Measurements from ENCODE around the gene MTUS2. TPM values are rescaled to one million over a fixed set of nuclear protein-coding genes. Genes with fewer than 3 reads are reported as not detected.

Gene MTUS2
- total and polyA plus RNA-seq, 2 donors (not counting 3 experiments of a cell fraction or from before 2014, with no cell fraction given), result not detected

DNA sequence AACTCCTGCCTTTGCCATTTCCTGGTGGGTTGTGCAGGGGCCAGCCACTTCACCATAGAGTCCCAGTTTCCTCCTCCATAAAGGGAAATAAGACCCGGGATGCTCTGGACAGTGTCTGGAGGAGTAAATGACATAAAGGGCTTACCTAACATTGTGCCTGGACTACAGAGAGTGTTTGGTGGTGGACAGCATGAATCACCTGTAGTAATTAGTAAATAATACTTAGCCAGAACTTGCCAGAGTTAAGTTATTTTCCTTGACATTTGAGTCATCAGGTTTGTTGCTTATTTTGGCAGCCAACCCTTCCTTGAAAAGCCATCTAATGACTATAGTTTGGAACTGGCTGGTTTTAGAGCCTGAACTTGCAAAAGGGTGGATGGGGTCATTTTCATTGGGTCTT is 616.2 kb downstream of the MTUS2 start:
- H3K9me1 ChIP-seq (replicated peaks; ENCODE audit: control insufficient read depth, extremely low read depth, insufficient read depth, low read length), result no peaks in the 10 kb centered on the region

GRCh38 chr13:29436721-29437280 is 616.7 kb downstream of the MTUS2 start:
- no peak overlapping the region for H2AFZ ChIP-seq (ENCODE audit: low read depth, low read length)
- ChIA-PET CTCF (no interaction called here), POLR2A (no interaction called here)
- H3K36me3 ChIP-seq (ENCODE audit: control insufficient read depth in 2 of 2, extremely low read depth in 1 of 2, insufficient read depth in 2 of 2, low read length in 2 of 2), result no peaks in the 10 kb centered on the region
- no TSS peak for BruUV-seq (replicated peaks)
- intact Hi-C loops (cut with micrococcal nuclease) (no loop called here), dilution Hi-C loops (cut with MboI; ENCODE audit: extremely low pct_ligation_motif_present, low sequenced_read_pairs) (no loop called here)
- H3K9ac ChIP-seq (replicated peaks; ENCODE audit: extremely low read depth, insufficient read depth, low read length), result no peak overlapping the region
- DNase-seq (ENCODE audit: low read depth, low spot score) (no peak), FAIRE-seq (no peak)
- no peak overlapping the region for H3K4me2 ChIP-seq (ENCODE audit: insufficient read depth, low read length)
- no peak overlapping the region for H3K27ac ChIP-seq (ENCODE audit: insufficient read depth, low read depth, low read length)
- H3K9me3 ChIP-seq (replicated peaks; ENCODE audit: control insufficient read depth, insufficient read depth, low read length), result no peaks in the 10 kb centered on the region
- H4K20me1 ChIP-seq (replicated peaks; ENCODE audit: control insufficient read depth, extremely low read depth, insufficient read depth, low read length), result no peaks in the 10 kb centered on the region
- no peak for TF ChIP-seq POLR2A (IDR thresholded peaks at IDR 0.05; ENCODE audit: low read depth, low read length)
- no peak for TF ChIP-seq POLR2AphosphoS5 (IDR thresholded peaks at IDR 0.05; ENCODE audit: insufficient read depth, low read depth, low read length)
- TF ChIP-seq MYC (IDR thresholded peaks at IDR 0.05; ENCODE audit: low read depth, low read length), result no peak
- TF ChIP-seq CTCF (IDR thresholded peaks at IDR 0.05; ENCODE audit: extremely low read depth in 1 of 2, insufficient read depth in 1 of 2, low read depth in 1 of 2, low read length in 2 of 2), result no peak
- no peak for TF ChIP-seq GATA2 (IDR thresholded peaks at IDR 0.05; ENCODE audit: insufficient read depth, insufficient read length, low read depth, low read length)
- TF ChIP-seq FOS (IDR thresholded peaks at IDR 0.05; ENCODE audit: borderline replicate concordance, insufficient read depth, low read length), result no peak
- TF ChIP-seq JUN (IDR thresholded peaks at IDR 0.05; ENCODE audit: borderline replicate concordance, insufficient read depth, insufficient read length, low read depth), result no peak
- TF ChIP-seq MAX (IDR thresholded peaks at IDR 0.05; ENCODE audit: insufficient read depth, insufficient read length), result no peak
- no peak for TF ChIP-seq EZH2 (IDR thresholded peaks at IDR 0.05; ENCODE audit: borderline replicate concordance, low read depth, low read length, severe bottlenecking)
- no peaks in the 10 kb centered on the region for H3K9me1 ChIP-seq (replicated peaks; ENCODE audit: control insufficient read depth, extremely low read depth, insufficient read depth, low read length)
- H3K79me2 ChIP-seq (ENCODE audit: control insufficient read depth, insufficient read depth, low read length), result no peaks in the 10 kb centered on the region
- H3K4me3 ChIP-seq (replicated peaks in 1 of 3; ENCODE audit: insufficient read depth in 1 of 3, low read depth in 1 of 3, low read length in 3 of 3), result no peak overlapping the region
- H3K27me3 ChIP-seq (ENCODE audit: control insufficient read depth in 2 of 2, insufficient read depth in 2 of 2, low read length in 2 of 2), result peaks cover 3 to 16% of the 10 kb centered on the region in 2 experiments
- H3K4me1 ChIP-seq (ENCODE audit: control insufficient read depth, extremely low read depth, insufficient read depth, low read length), result peaks cover 11% of the 10 kb centered on the region

More for the DNA sequence above, 616.2 kb downstream of the MTUS2 start:
- peak; percentile 38 for TF ChIP-seq JUN (IDR thresholded peaks at IDR 0.05; ENCODE audit: borderline replicate concordance, insufficient read depth, insufficient read length, low read depth)
- TF ChIP-seq MYC (IDR thresholded peaks at IDR 0.05; ENCODE audit: low read depth, low read length), result no peak
- TF ChIP-seq FOS (IDR thresholded peaks at IDR 0.05; ENCODE audit: borderline replicate concordance, insufficient read depth, low read length), result peak; percentile 46
- peak; percentile 87 for FAIRE-seq
- Histone ChIP-seq H3K36me3 (ENCODE audit: control insufficient read depth in 2 of 2, extremely low read depth in 1 of 2, insufficient read depth in 2 of 2, low read length in 2 of 2) (no peaks in the 10 kb centered on the region), H3K9ac (replicated peaks; ENCODE audit: extremely low read depth, insufficient read depth, low read length) (no peak overlapping the region), H2AFZ (ENCODE audit: low read depth, low read length) (no peak overlapping the region), H4K20me1 (replicated peaks; ENCODE audit: control insufficient read depth, extremely low read depth, insufficient read depth, low read length) (no peaks in the 10 kb centered on the region), H3K4me3 (replicated peaks in 1 of 3; ENCODE audit: insufficient read depth in 1 of 3, low read depth in 1 of 3, low read length in 3 of 3) (no peak overlapping the region), H3K27ac (ENCODE audit: insufficient read depth, low read depth, low read length) (no peak overlapping the region), H3K4me2 (ENCODE audit: insufficient read depth, low read length) (no peak overlapping the region), H3K4me1 (ENCODE audit: control insufficient read depth, extremely low read depth, insufficient read depth, low read length) (peaks cover 11% of the 10 kb centered on the region), H3K79me2 (ENCODE audit: control insufficient read depth, insufficient read depth, low read length) (no peaks in the 10 kb centered on the region), H3K27me3 (ENCODE audit: control insufficient read depth in 2 of 2, insufficient read depth in 2 of 2, low read length in 2 of 2) (peaks cover 7 to 16% of the 10 kb centered on the region in 2 experiments), H3K9me3 (replicated peaks; ENCODE audit: control insufficient read depth, insufficient read depth, low read length) (no peaks in the 10 kb centered on the region)
- intact Hi-C loops (cut with micrococcal nuclease) (no loop called here), dilution Hi-C loops (cut with MboI; ENCODE audit: extremely low pct_ligation_motif_present, low sequenced_read_pairs) (no loop called here)
- ChIA-PET CTCF (no interaction called here), POLR2A (no interaction called here)
- DNase-seq (ENCODE audit: low read depth, low spot score), result peak; percentile 59
- no TSS peak for BruUV-seq (replicated peaks)
